Measurements from ENCODE around the gene CFAP61. TPM values are rescaled to one million over a fixed set of nuclear protein-coding genes. Genes with fewer than 3 reads are reported as not detected.

Gene CFAP61
- total and polyA plus RNA-seq, 2 experiments from 2014 or later = 0.21 TPM; not detected in 1

DNA sequence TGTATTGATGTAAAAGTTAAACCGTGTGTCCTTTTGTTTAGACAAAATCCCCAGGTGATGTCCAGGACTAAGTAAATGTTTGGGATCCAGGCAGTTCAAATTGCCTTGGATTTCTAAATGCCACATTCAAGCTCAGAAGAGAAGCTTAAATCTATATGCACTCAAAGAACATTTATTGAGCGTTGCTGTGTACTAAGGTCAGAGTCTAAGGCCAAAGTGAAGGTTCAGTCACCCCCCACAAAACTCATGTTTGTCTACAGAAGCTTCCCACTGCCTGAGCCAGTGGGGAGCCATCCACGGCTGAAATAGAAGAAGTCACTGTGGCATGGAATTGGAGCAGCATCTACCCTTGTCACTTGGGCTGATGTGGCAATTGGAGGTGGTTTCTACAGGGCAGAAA is 244.8 kb downstream of the CFAP61 start:
- Histone ChIP-seq H3K9me2 (ENCODE audit: insufficient read depth) (no peaks in the 10 kb centered on the region), H4K20me1 (replicated peaks; ENCODE audit: insufficient read depth) (no peaks in the 10 kb centered on the region), H3K27ac (ENCODE audit: low read depth) (no peak overlapping the region), H2AFZ (no peak overlapping the region), H3K4me1 (ENCODE audit: insufficient read depth) (no peaks in the 10 kb centered on the region), H3K79me2 (replicated peaks; ENCODE audit: insufficient read depth) (no peaks in the 10 kb centered on the region), H3F3A (replicated peaks; ENCODE audit: low read depth) (no peaks in the 10 kb centered on the region), H3K4me3 (no peak overlapping the region), H3K27me3 (ENCODE audit: insufficient read depth) (no peaks in the 10 kb centered on the region), H3K4me2 (no peak overlapping the region), H3K36me3 (ENCODE audit: insufficient read depth) (no peaks in the 10 kb centered on the region)
- no peaks in the 10 kb centered on the region for H3K27me3 Mint-ChIP-seq (ENCODE audit: insufficient read depth, low read depth, poor library complexity)
- DNase-seq (ENCODE audit: low spot score) (no peak), ATAC-seq (no peak)
- H3K9me3 Mint-ChIP-seq = no peaks in the 10 kb centered on the region
- H3K27ac Mint-ChIP-seq = no peak overlapping the region
- no peak overlapping the region for H3K4me3 Mint-ChIP-seq
- TF ChIP-seq CREB1 (CRISPR knock-in tag; IDR thresholded peaks at IDR 0.05; ENCODE audit: low read depth) = no peak
- TF ChIP-seq NANOG (IDR thresholded peaks at IDR 0.05; ENCODE audit: borderline replicate concordance) = no peak
- no peak for TF ChIP-seq JUNB (IDR thresholded peaks at IDR 0.05; ENCODE audit: unreplicated experiment)
- no peak for TF ChIP-seq POLR2AphosphoS5 (IDR thresholded peaks at IDR 0.05; ENCODE audit: low read depth)
- no peak for TF ChIP-seq ZNF462 (CRISPR knock-in tag; IDR thresholded peaks at IDR 0.05)
- TF ChIP-seq ETS1 (IDR thresholded peaks at IDR 0.05) = no peak
- TF ChIP-seq EZH2phosphoT487 (IDR thresholded peaks at IDR 0.05; ENCODE audit: unreplicated experiment) = no peak
- TF ChIP-seq, protein P1, sequence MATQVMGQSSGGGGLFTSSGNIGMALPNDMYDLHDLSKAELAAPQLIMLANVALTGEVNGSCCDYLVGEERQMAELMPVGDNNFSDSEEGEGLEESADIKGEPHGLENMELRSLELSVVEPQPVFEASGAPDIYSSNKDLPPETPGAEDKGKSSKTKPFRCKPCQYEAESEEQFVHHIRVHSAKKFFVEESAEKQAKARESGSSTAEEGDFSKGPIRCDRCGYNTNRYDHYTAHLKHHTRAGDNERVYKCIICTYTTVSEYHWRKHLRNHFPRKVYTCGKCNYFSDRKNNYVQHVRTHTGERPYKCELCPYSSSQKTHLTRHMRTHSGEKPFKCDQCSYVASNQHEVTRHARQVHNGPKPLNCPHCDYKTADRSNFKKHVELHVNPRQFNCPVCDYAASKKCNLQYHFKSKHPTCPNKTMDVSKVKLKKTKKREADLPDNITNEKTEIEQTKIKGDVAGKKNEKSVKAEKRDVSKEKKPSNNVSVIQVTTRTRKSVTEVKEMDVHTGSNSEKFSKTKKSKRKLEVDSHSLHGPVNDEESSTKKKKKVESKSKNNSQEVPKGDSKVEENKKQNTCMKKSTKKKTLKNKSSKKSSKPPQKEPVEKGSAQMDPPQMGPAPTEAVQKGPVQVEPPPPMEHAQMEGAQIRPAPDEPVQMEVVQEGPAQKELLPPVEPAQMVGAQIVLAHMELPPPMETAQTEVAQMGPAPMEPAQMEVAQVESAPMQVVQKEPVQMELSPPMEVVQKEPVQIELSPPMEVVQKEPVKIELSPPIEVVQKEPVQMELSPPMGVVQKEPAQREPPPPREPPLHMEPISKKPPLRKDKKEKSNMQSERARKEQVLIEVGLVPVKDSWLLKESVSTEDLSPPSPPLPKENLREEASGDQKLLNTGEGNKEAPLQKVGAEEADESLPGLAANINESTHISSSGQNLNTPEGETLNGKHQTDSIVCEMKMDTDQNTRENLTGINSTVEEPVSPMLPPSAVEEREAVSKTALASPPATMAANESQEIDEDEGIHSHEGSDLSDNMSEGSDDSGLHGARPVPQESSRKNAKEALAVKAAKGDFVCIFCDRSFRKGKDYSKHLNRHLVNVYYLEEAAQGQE (IDR thresholded peaks at IDR 0.05; ENCODE audit: unreplicated experiment) = no peak
- H3K4me1 Mint-ChIP-seq = peaks cover 3% of the 10 kb centered on the region; the same call in 1 of the 3 replicates
- no peaks in the 10 kb centered on the region for H3K36me3 Mint-ChIP-seq (ENCODE audit: low read depth)

All from GM23338 (cell line).